HepG2 (cell line): ENCODE results near the gene MACROD2. TPM values are rescaled to one million over a fixed set of nuclear protein-coding genes. Genes with fewer than 3 reads are reported as not detected.

Source experiments
- ATAC-seq: fragments of 200-7000 bp; cut with Tn5 transposase; 3 replicates; pipeline ENCODE4 v1.9.1; 2020; ENCODE audit warnings: mild to moderate bottlenecking, moderate library complexity
- BruUV-seq: library from RNA; stranded (reverse); fragments of 400-500 nt; replicated peaks from 2 replicates; lab custom pipeline; 2021; lab: Mats Ljungman, UMichigan
- CTCF ChIA-PET: fragments of 300-600 bp; formaldehyde crosslinking; extraction: SDS; loops from one replicate; lab custom pipeline; 2021; ENCODE audit warnings: low total read pairs, inconsistent platforms, low intra/inter-chr PET ratio; lab: Yijun Ruan, JAX
- POLR2A ChIA-PET: fragments of 350-600 bp; sonication (Branson Sonifier 250); formaldehyde crosslinking; loops from one replicate; lab custom pipeline; 2020; ENCODE audit warnings: antibody characterized with exemption, inconsistent platforms; lab: Yijun Ruan, JAX
- DNase-seq: peaks from one replicate; pipeline ENCODE4 v3.0.0-alpha.2; 2015; ENCODE audit warnings: low spot score
- FAIRE-seq: peaks from 3 replicates; lab custom pipeline; 2011; peaks lifted over from hg19 to GRCh38; lab: Jason Lieb, UNC
- H2AFZ ChIP-seq: one replicate; pipeline ENCODE4 v1.6.1; 2011; ENCODE audit warnings: low read length, inconsistent platforms
- H3K27ac ChIP-seq: fragments of 300-600 bp; 3 replicates; pipeline ENCODE4 v1.8.0; 2011; ENCODE audit warnings: mixed run types, mild to moderate bottlenecking, mixed read lengths, low read length, inconsistent platforms; ENCODE audit not compliant: insufficient read depth; ENCODE audit errors: extremely low read length
- H3K27me3 ChIP-seq, 2 experiments: fragments of 200-600 bp in 1 of 2; 2 replicates in 1 of 2; 3 replicates in 1 of 2; pipeline versions ENCODE4 v1.6.0 to v1.8.0; 2011; ENCODE audit warnings: low read length in 2 of 2, mild to moderate bottlenecking in 2 of 2, moderate library complexity in 2 of 2, inconsistent platforms in 1 of 2; ENCODE audit not compliant: insufficient read depth in 2 of 2, control insufficient read depth in 1 of 2
- H3K36me3 ChIP-seq, 2 experiments: fragments of 200-600 bp in 1 of 2; replicated peaks in 1 of 2; 2 replicates in 1 of 2; 3 replicates in 1 of 2; pipeline versions ENCODE4 v1.5.1 to v1.8.0; 2011; ENCODE audit warnings: low read length in 2 of 2, inconsistent platforms in 1 of 2; ENCODE audit not compliant: insufficient read depth in 2 of 2, control insufficient read depth in 1 of 2
- H3K4me1 ChIP-seq: 2 replicates; pipeline ENCODE4 v1.5.1; 2012; ENCODE audit warnings: low read length, inconsistent platforms; ENCODE audit not compliant: insufficient read depth
- H3K4me2 ChIP-seq: 2 replicates; pipeline ENCODE4 v1.6.0; 2011; ENCODE audit warnings: low read depth, low read length, inconsistent platforms
- H3K4me3 ChIP-seq, 3 experiments: fragments of 200-600 bp in 1 of 3; sonication (generic), shearing (Covaris generic) in 1 of 3; replicated peaks in 1 of 3; 2 replicates each; pipeline ENCODE4 v1.5.1; 2011 to 2016; ENCODE audit warnings: low read length in 3 of 3, inconsistent platforms in 2 of 3, low read depth in 2 of 3, mild to moderate bottlenecking in 2 of 3, control low read depth in 1 of 3, mixed read lengths in 1 of 3; ENCODE audit not compliant: insufficient read depth in 1 of 3
- H3K79me2 ChIP-seq: one replicate; pipeline ENCODE4 v1.6.1; 2011; ENCODE audit warnings: low read length, inconsistent platforms; ENCODE audit not compliant: insufficient read depth
- H3K9ac ChIP-seq: 2 replicates; pipeline ENCODE4 v1.6.0; 2011; ENCODE audit warnings: mild to moderate bottlenecking, low read depth, low read length, inconsistent platforms; ENCODE audit not compliant: insufficient read depth
- H3K9me3 ChIP-seq: 2 replicates; pipeline ENCODE4 v1.5.1; 2012; ENCODE audit warnings: mild to moderate bottlenecking, low read length
- H4K20me1 ChIP-seq: 2 replicates; pipeline ENCODE4 v1.6.0; 2011; ENCODE audit warnings: inconsistent platforms, mild to moderate bottlenecking, low read length, moderate library complexity; ENCODE audit not compliant: insufficient read depth
- ARID5B ChIP-seq: IDR thresholded peaks from 2 replicates; pipeline ENCODE4 v1.4.0; 2020; ENCODE audit warnings: mild to moderate bottlenecking, missing genetic modification reagents
- FOSL2 ChIP-seq: sonication (generic); formaldehyde crosslinking; IDR thresholded peaks from 2 replicates; pipeline ENCODE4 v1.4.0; 2020; ENCODE audit warnings: missing genetic modification reagents
- HMG20A ChIP-seq: IDR thresholded peaks from 2 replicates; pipeline ENCODE4 v1.6.1; 2016; ENCODE audit warnings: borderline replicate concordance
- MAFK ChIP-seq, 2 experiments: IDR thresholded peaks in 1 of 2; conservative IDR thresholded peaks in 1 of 2; 2 replicates each; pipeline ENCODE4 v1.6.1; 2011; ENCODE audit warnings: improper control_type of control experiment in 2 of 2, low read length in 2 of 2
- PTBP1 ChIP-seq: fragments of 200-400 bp; formaldehyde crosslinking; IDR thresholded peaks from 2 replicates; pipeline ENCODE4 v1.6.1; 2018; ENCODE audit warnings: low read length, low read depth; ENCODE audit not compliant: poor library complexity, severe bottlenecking
- SOX5 ChIP-seq: IDR thresholded peaks from 2 replicates; pipeline ENCODE4 v1.6.1; 2016; ENCODE audit warnings: borderline replicate concordance
- TCF7 ChIP-seq: sonication (generic); IDR thresholded peaks from 2 replicates; pipeline ENCODE4 v1.6.1; 2016; ENCODE audit warnings: antibody characterized with exemption, low read depth
- TEAD3 ChIP-seq: optimal IDR thresholded peaks from 2 replicates; pipeline ENCODE3; 2016; ENCODE audit warnings: borderline replicate concordance
- ZBTB43 ChIP-seq: sonication (generic); formaldehyde crosslinking; conservative IDR thresholded peaks from 2 replicates; pipeline ENCODE4 v1.4.0; 2020; ENCODE audit warnings: missing genetic modification reagents
- ZNF777 ChIP-seq: sonication (generic); formaldehyde crosslinking; IDR thresholded peaks from 2 replicates; pipeline ENCODE4 v1.4.0; 2020; ENCODE audit warnings: missing genetic modification reagents
- WGBS: methylation state at CpG from one replicate; pipeline ENCODE4 v1.1.6; 2017; ENCODE audit warnings: low lambda C conversion rate; 5-methylcytosine and 5-hydroxymethylcytosine counted together
- in situ Hi-C: cut with HindIII; loops from 2 replicates; pipeline ENCODE4 v1.10.0; 2017; ENCODE audit warnings: low pct_unique_long_range_greater_than_20kb; ENCODE audit not compliant: extremely low pct_ligation_motif_present
- intact Hi-C: fragments of 100-400 bp; cut with micrococcal nuclease; formaldehyde crosslinking; loops from one replicate; pipeline ENCODE4 v1.10.0; 2022; ENCODE audit not compliant: unreplicated experiment
- polyA plus RNA-seq, 8 experiments: library from polyadenylated mRNA; depleted of rRNA in 3 of 8; stranded (reverse) in 7 of 8; unstranded in 1 of 8; fragments of >200 nt; fragmentation: Illumina TruSeq in 4 of 8; extraction: Trizol in 4 of 8; gene quantifications; 2 replicates each; pipeline versions ENCODE4 v1.2.1 to v1.2.3, GENCODE V29; 2011 to 2016; ENCODE audit warnings: low read depth in 4 of 8, missing spikeins in 1 of 8, mixed read lengths in 1 of 8; ENCODE audit not compliant: insufficient read depth in 1 of 8
- total RNA-seq, 5 experiments: library from RNA; depleted of rRNA; stranded (reverse); fragments of >200 nt; fragmentation: Illumina TruSeq; extraction: Trizol; gene quantifications; 2 replicates each; pipeline ENCODE4 v1.2.3, GENCODE V29; 2016; ENCODE audit warnings: low read depth in 1 of 5

The MACROD2 gene
- total and polyA plus RNA-seq, 2 of the 13 experiments (the other 11 are each of a cell fraction or from before 2014, with no cell fraction given), result 0.13 to 0.51 TPM

- ATAC-seq, result no peak
- in situ Hi-C loops (no loop called here), intact Hi-C loops (no loop called here)
These were observed 965.5 kb downstream of the MACROD2 start for GRCh38 chr20:14960831-14961230.

GRCh38 chr20:14963262-14963663, 967.9 kb downstream of the MACROD2 start:
- intact Hi-C loops, result no loop called here
- H4K20me1 ChIP-seq, result no peaks in the 10 kb centered on the region
- no peaks in the 10 kb centered on the region for H3K9me3 ChIP-seq
- ChIA-PET POLR2A (interaction anchor here (2.0 kb wide), 1 partner anchor 22 kb away, joined by 4 read pairs; no protein-coding TSS in a partner anchor), CTCF (no interaction called here)
- H2AFZ ChIP-seq, result peak overlapping the region; percentile 35
- peak; percentile 28 for FAIRE-seq
- H3K4me2 ChIP-seq, result 0 out of 2 replicates have a peak overlapping the region, but pooled peaks have one; percentile 18
- TF ChIP-seq ZBTB43 (CRISPR knock-in tag) (no peak), ZNF777 (CRISPR knock-in tag) (no peak), HMG20A (CRISPR knock-in tag) (peak; percentile 25; the same call in 1 of the 2 replicates), ARID5B (peak; percentile 31; the same call in 1 of the 2 replicates), TEAD3 (CRISPR knock-in tag) (peak; percentile 35), SOX5 (CRISPR knock-in tag) (peak; percentile 35; the same call in 1 of the 2 replicates), FOSL2 (CRISPR knock-in tag) (peak; percentile 49; the same call in 1 of the 2 replicates)
- DNase-seq, result peak; percentile 35
- peaks cover 18% of the 10 kb centered on the region for H3K4me1 ChIP-seq
- no peak overlapping the region for H3K27ac ChIP-seq
- no peak overlapping the region for H3K9ac ChIP-seq
- H3K4me3 ChIP-seq, result no peak overlapping the region
- in situ Hi-C loops, result no loop called here
- no peaks in the 10 kb centered on the region for H3K27me3 ChIP-seq
- H3K79me2 ChIP-seq, result no peaks in the 10 kb centered on the region
- no TSS peak for BruUV-seq
- no peak; the same call in 2 of the 3 replicates for ATAC-seq
- WGBS, result 15% methylated on average over 3 of the region's 3 CpGs
- H3K36me3 ChIP-seq, result no peaks in the 10 kb centered on the region

More at GRCh38 chr20:14960831-14961230, 965.5 kb downstream of the MACROD2 start:
- POLR2A ChIA-PET, result interaction anchor here (1.5 kb wide), 1 partner anchor 18 kb away, joined by 3 read pairs; no protein-coding TSS in a partner anchor
- H2AFZ ChIP-seq, result no peak overlapping the region
- H3K27me3 ChIP-seq, result no peaks in the 10 kb centered on the region
- no peak overlapping the region for H3K4me3 ChIP-seq
- WGBS, result 86% methylated on average over 3 of the region's 3 CpGs
- no peaks in the 10 kb centered on the region for H3K79me2 ChIP-seq
- no peak overlapping the region for H3K27ac ChIP-seq
- 0 out of 4 replicates have a peak, but pooled peaks of 1 of the 2 experiments have one; percentile 8 for TF ChIP-seq MAFK (conservative IDR thresholded peaks at IDR 0.05 in 1 of 2, IDR thresholded peaks at IDR 0.05 in 1 of 2; ENCODE audit: low read length in 2 of 2)
- no peak for TF ChIP-seq PTBP1
- TF ChIP-seq TCF7, result no peak
- H4K20me1 ChIP-seq, result no peaks in the 10 kb centered on the region
- no peaks in the 10 kb centered on the region for H3K36me3 ChIP-seq
- no peak for FAIRE-seq
- no TSS peak for BruUV-seq
- no peaks in the 10 kb centered on the region for H3K9me3 ChIP-seq
- DNase-seq, result no peak
- no peak overlapping the region for H3K9ac ChIP-seq
- CTCF ChIA-PET, result no interaction called here
- no peak overlapping the region for H3K4me2 ChIP-seq
- H3K4me1 ChIP-seq, result peaks cover 27% of the 10 kb centered on the region
